ENCODE measurements around the gene GPRC5A.
"Not testable (repeated sequence)": the region's sequence is repeated elsewhere in the genome, so short reads cannot be mapped to it uniquely, and the experiment has no call there.

GPRC5A gene

GRCh38 chr12:12891080-12891880 is at the start of gene GPRC5A:
Gene GPRC5A (plus strand): TSS chr12:12891562. CDS start chr12:12908250, 16,688 bp downstream.
- H3K27ac Mint-ChIP-seq = peak within 1 kb of the TSS; percentile 86

GRCh38 chr12:12845794-12846243 is 45.5 kb upstream of the GPRC5A start:
- peak overlapping the region; percentile 12 for H3K27ac Mint-ChIP-seq
- H3K9me3 Mint-ChIP-seq = peaks cover under 1% of the 10 kb centered on the region
- H3K4me3 Mint-ChIP-seq = no peak overlapping the region
- H3K4me1 Mint-ChIP-seq = peaks cover 36% of the 10 kb centered on the region
- H3K27me3 Mint-ChIP-seq = no peaks in the 10 kb centered on the region
- peaks cover 5% of the 10 kb centered on the region for H3K36me3 Mint-ChIP-seq

More at GRCh38 chr12:12891080-12891880, at the start of gene GPRC5A:
- Mint-ChIP-seq H3K27me3 (peaks cover 4% of the 10 kb centered on the region), H3K4me1 (peaks cover 7% of the 10 kb centered on the region), H3K9me3 (no peaks in the 10 kb centered on the region), H3K36me3 (no peaks in the 10 kb centered on the region), H3K4me3 (peak within 1 kb of the TSS; percentile 88)

GRCh38 chr12:12846780-12847179 is 44.6 kb upstream of the GPRC5A start:
- not testable (repeated sequence) for H3K36me3 Mint-ChIP-seq, H3K27me3 Mint-ChIP-seq, H3K9me3 Mint-ChIP-seq
- peaks cover 36% of the 10 kb centered on the region for H3K4me1 Mint-ChIP-seq
- peak overlapping the region; percentile 75 for H3K27ac Mint-ChIP-seq
- H3K4me3 Mint-ChIP-seq = peak overlapping the region; percentile 30

- peaks cover 14% of the 10 kb centered on the region for H3K9me3 Mint-ChIP-seq
These were observed 37.9 kb upstream of the GPRC5A start for GRCh38 chr12:12853435-12853834.

GRCh38 chr12:12859690-12860089 is 31.7 kb upstream of the GPRC5A start:
- H3K4me1 Mint-ChIP-seq = no peaks in the 10 kb centered on the region
- H3K4me3 Mint-ChIP-seq = no peak overlapping the region
- H3K36me3 Mint-ChIP-seq = peaks cover 10% of the 10 kb centered on the region
- H3K9me3 Mint-ChIP-seq = no peaks in the 10 kb centered on the region
- no peak overlapping the region for H3K27ac Mint-ChIP-seq
- no peaks in the 10 kb centered on the region for H3K27me3 Mint-ChIP-seq

More at GRCh38 chr12:12853435-12853834, 37.9 kb upstream of the GPRC5A start:
- Mint-ChIP-seq H3K27me3 (no peaks in the 10 kb centered on the region), H3K36me3 (peaks cover 13% of the 10 kb centered on the region), H3K4me1 (peaks cover 7% of the 10 kb centered on the region), H3K4me3 (no peak overlapping the region), H3K27ac (no peak overlapping the region)

GRCh38 chr12:12864243-12864642 is 27.1 kb upstream of the GPRC5A start:
- Mint-ChIP-seq H3K27me3 (no peaks in the 10 kb centered on the region), H3K27ac (no peak overlapping the region), H3K4me1 (no peaks in the 10 kb centered on the region), H3K36me3 (peaks cover 10% of the 10 kb centered on the region), H3K4me3 (no peak overlapping the region), H3K9me3 (no peaks in the 10 kb centered on the region)

- Mint-ChIP-seq H3K36me3 (peaks cover 6% of the 10 kb centered on the region), H3K4me1 (no peaks in the 10 kb centered on the region), H3K9me3 (no peaks in the 10 kb centered on the region), H3K27ac (no peak overlapping the region), H3K4me3 (no peak overlapping the region), H3K27me3 (no peaks in the 10 kb centered on the region)
These were observed 22.7 kb upstream of the GPRC5A start for GRCh38 chr12:12868477-12869235.

- Mint-ChIP-seq H3K27me3 (no peaks in the 10 kb centered on the region), H3K9me3 (no peaks in the 10 kb centered on the region), H3K4me3 (no peak overlapping the region), H3K36me3 (peaks cover 2% of the 10 kb centered on the region), H3K4me1 (no peaks in the 10 kb centered on the region), H3K27ac (no peak overlapping the region)
These were observed 20.9 kb upstream of the GPRC5A start for GRCh38 chr12:12870465-12870864.

GRCh38 chr12:12871587-12872138 is 19.7 kb upstream of the GPRC5A start:
- H3K27me3 Mint-ChIP-seq = no peaks in the 10 kb centered on the region
- no peaks in the 10 kb centered on the region for H3K9me3 Mint-ChIP-seq
- no peak overlapping the region for H3K4me3 Mint-ChIP-seq
- H3K4me1 Mint-ChIP-seq = no peaks in the 10 kb centered on the region
- no peak overlapping the region for H3K27ac Mint-ChIP-seq
- H3K36me3 Mint-ChIP-seq = peaks cover under 1% of the 10 kb centered on the region

- H3K36me3 Mint-ChIP-seq = no peaks in the 10 kb centered on the region
- H3K27me3 Mint-ChIP-seq = no peaks in the 10 kb centered on the region
- H3K4me3 Mint-ChIP-seq = no peak overlapping the region
- H3K27ac Mint-ChIP-seq = no peak overlapping the region
- H3K9me3 Mint-ChIP-seq = no peaks in the 10 kb centered on the region
- H3K4me1 Mint-ChIP-seq = no peaks in the 10 kb centered on the region
These were observed 19.0 kb upstream of the GPRC5A start for GRCh38 chr12:12872139-12872933.

GRCh38 chr12:12872934-12873275 is 18.5 kb upstream of the GPRC5A start:
- H3K9me3 Mint-ChIP-seq = no peaks in the 10 kb centered on the region
- H3K27ac Mint-ChIP-seq = no peak overlapping the region
- no peaks in the 10 kb centered on the region for H3K4me1 Mint-ChIP-seq
- H3K4me3 Mint-ChIP-seq = no peak overlapping the region
- H3K27me3 Mint-ChIP-seq = no peaks in the 10 kb centered on the region
- no peaks in the 10 kb centered on the region for H3K36me3 Mint-ChIP-seq

- no peaks in the 10 kb centered on the region for H3K27me3 Mint-ChIP-seq
- no peak overlapping the region for H3K4me3 Mint-ChIP-seq
- H3K9me3 Mint-ChIP-seq = no peaks in the 10 kb centered on the region
- H3K36me3 Mint-ChIP-seq = no peaks in the 10 kb centered on the region
- H3K4me1 Mint-ChIP-seq = no peaks in the 10 kb centered on the region
- H3K27ac Mint-ChIP-seq = no peak overlapping the region
These were observed 17.3 kb upstream of the GPRC5A start for GRCh38 chr12:12874029-12874428.

GRCh38 chr12:12875301-12875700 is 16.1 kb upstream of the GPRC5A start:
- H3K9me3 Mint-ChIP-seq, H3K4me3 Mint-ChIP-seq, H3K36me3 Mint-ChIP-seq, H3K4me1 Mint-ChIP-seq, H3K27me3 Mint-ChIP-seq, H3K27ac Mint-ChIP-seq: not testable (repeated sequence)

GRCh38 chr12:12877153-12877768 is 14.1 kb upstream of the GPRC5A start:
- Mint-ChIP-seq H3K36me3 (no peaks in the 10 kb centered on the region), H3K27ac (no peak overlapping the region), H3K4me1 (peaks cover 10% of the 10 kb centered on the region), H3K9me3 (no peaks in the 10 kb centered on the region), H3K27me3 (no peaks in the 10 kb centered on the region), H3K4me3 (no peak overlapping the region)
